Muscle of leg (tissue), 11 donors: Measurements from ENCODE around the gene GLB1L. TPM values are rescaled to one million over a fixed set of nuclear protein-coding genes. Genes with fewer than 3 reads are reported as not detected.

Experiments
- DNase-seq: peaks from one replicate; pipeline ENCODE4 v3.0.0; 2013
- H3K27ac ChIP-seq: one replicate; pipeline ENCODE4 v1.5.1; 2013; ENCODE audit warnings: mild to moderate bottlenecking, low read length, control low read depth
- H3K27me3 ChIP-seq: one replicate; pipeline ENCODE4 v1.6.1; 2013; ENCODE audit warnings: low read length; ENCODE audit not compliant: control insufficient read depth, insufficient read depth
- H3K36me3 ChIP-seq: one replicate; pipeline ENCODE4 v1.6.1; 2013; ENCODE audit warnings: low read length; ENCODE audit not compliant: control insufficient read depth, insufficient read depth
- H3K4me1 ChIP-seq: one replicate; pipeline ENCODE4 v1.6.1; 2013; ENCODE audit warnings: low read length; ENCODE audit not compliant: control insufficient read depth, insufficient read depth
- H3K4me3 ChIP-seq: one replicate; pipeline ENCODE4 v1.5.1; 2013; ENCODE audit warnings: low read length, control low read depth
- H3K9me3 ChIP-seq: replicated peaks from 2 replicates; pipeline ENCODE4 v1.6.1; 2013; ENCODE audit warnings: low read depth, low read length; ENCODE audit not compliant: control insufficient read depth
- WGBS: methylation state at CpG from one replicate; pipeline ENCODE4 v1.1.5; 2013; ENCODE audit warnings: missing lambda C conversion rate; ENCODE audit not compliant: insufficient coverage; 5-methylcytosine and 5-hydroxymethylcytosine counted together
- polyA plus RNA-seq, 8 donors: library from polyadenylated mRNA; unstranded; fragments of 120-200 nt; gene quantifications; one replicate each; pipeline versions ENCODE4 v1.2.1 to v1.2.3, GENCODE V29; 2013; ENCODE audit warnings: inconsistent platforms in 1 of 8, low replicate concordance in 1 of 8; ENCODE audit not compliant: insufficient read length in 8 of 8, insufficient read depth in 1 of 8
- total RNA-seq: library from RNA; stranded (reverse); fragments of 120-200 nt; gene quantifications from one replicate; pipeline ENCODE4 v1.2.4, GENCODE V29; 2013

GLB1L gene
- total and polyA plus RNA-seq, 9 donors = 3.3 to 9.9 (median 6.0) TPM

DNA sequence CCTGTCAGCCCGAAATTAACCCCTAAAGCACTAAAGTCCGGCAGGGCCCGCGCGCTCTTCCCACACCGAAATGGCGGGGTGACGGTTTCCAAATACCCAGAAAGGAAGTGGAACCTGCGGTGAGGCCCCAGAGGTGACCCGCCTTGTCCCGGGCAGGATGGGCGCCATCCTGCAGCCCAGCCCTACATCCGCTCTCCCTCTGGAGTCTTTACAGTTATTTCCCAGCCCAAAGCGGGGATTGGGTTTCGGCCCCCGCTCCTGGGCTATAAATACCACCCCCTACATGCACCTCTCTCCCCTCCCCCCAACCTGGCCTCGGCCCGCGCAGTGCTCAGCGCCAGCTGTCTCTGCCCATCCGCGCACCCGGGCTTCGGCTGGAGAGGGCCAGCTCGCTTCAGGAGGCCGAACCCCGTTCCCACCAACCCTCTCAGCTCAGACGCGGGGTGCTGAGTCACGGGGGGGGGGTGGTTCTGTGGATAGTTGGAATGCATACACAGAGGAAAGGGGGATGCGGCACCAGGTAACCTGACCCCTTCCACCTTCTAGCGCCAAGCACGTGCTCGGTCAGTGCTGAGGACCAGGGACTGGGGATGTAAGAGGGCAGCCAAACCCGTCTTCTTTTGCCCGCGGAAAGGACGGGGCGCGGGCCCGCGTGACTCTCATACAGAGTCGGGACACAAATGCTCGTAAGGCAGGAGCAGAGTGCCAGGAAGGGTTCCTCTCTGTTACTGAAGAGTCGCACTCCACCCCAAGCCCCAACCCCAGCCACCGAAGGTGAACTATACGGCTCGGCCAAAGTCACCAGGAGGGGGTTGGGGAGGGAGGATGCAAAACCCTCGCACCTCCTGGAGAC, 7.9 kb upstream of the GLB1L start, which contains the start of gene TUBA4B:
Gene TUBA4B, plus strand, starts transcription at position 344 of the 853 bp plus-strand sequence. Its CDS starts 165 bp downstream, at position 509.
- H3K4me3 ChIP-seq = peak within 1 kb of the TSS; percentile 60
- H3K27ac ChIP-seq = peak within 1 kb of the TSS; percentile 84
- peaks cover 20% of the 10 kb centered on the region for H3K36me3 ChIP-seq
- H3K9me3 ChIP-seq = no peaks in the 10 kb centered on the region
- peak; percentile 62 for DNase-seq
- WGBS = under 1% methylated on average over 28 of the region's 49 CpGs
- peaks cover 56% of the 10 kb centered on the region for H3K27me3 ChIP-seq
- H3K4me1 ChIP-seq = peaks cover 48% of the 10 kb centered on the region

GRCh38 chr2:219252570-219252899, 7.3 kb upstream of the GLB1L start:
- Histone ChIP-seq H3K4me1 (peaks cover 48% of the 10 kb centered on the region), H3K27ac (peak overlapping the region; percentile 84), H3K9me3 (no peaks in the 10 kb centered on the region), H3K4me3 (peak overlapping the region; percentile 60), H3K36me3 (peaks cover 26% of the 10 kb centered on the region), H3K27me3 (peaks cover 53% of the 10 kb centered on the region)
- no peak for DNase-seq
- WGBS = 9% methylated on average over 5 of the region's 9 CpGs

DNA sequence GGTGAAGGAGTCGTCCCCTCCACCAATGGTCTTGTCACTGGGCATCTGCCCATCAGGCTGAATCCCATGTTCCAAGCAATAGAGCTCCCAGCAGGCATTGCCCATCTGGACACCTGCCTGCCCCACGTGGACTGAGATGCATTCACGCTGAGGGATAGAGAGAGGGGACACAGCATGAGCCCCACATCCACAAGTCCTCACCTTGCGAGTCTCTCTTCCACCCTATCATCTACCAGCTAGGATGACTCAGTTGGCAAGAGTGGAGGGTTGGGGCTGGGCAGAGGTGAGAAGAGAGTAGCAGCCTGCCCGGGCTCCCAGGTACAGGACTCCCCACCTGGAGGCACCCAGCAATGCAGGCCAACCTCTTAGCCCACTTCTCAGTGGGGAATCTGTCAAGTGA, 6.8 kb upstream of the GLB1L start:
- peak overlapping the region; percentile 60 for H3K4me3 ChIP-seq
- peaks cover 52% of the 10 kb centered on the region for H3K27me3 ChIP-seq
- 20% methylated on average over 1 of the region's 5 CpGs for WGBS
- H3K36me3 ChIP-seq = peaks cover 29% of the 10 kb centered on the region
- H3K27ac ChIP-seq = peak overlapping the region; percentile 84
- no peaks in the 10 kb centered on the region for H3K9me3 ChIP-seq
- DNase-seq = no peak
- H3K4me1 ChIP-seq = peaks cover 48% of the 10 kb centered on the region

DNA sequence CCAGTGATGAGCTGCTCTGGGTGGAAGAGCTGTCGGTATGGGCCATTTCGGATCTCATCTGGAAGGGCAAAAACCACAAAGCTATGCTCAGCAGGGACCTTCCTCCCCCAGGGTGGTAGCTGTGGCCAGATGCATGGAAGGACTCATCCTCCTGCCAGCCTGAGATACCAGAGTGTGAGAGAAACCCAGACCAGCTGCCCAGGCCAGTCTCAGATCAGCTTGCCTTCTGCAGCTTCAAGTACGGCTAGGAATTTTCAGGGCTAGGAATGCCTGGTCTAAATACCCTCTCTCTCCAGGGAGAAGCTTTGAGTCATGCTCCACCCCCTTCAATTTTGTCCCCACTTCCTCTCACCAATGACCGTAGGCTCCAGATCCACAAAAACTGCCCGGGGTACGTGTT, 6.4 kb upstream of the GLB1L start:
- H3K4me3 ChIP-seq = no peak overlapping the region

GRCh38 chr2:219250049-219250781, 5.0 kb upstream of the GLB1L start:
- Histone ChIP-seq H3K4me3 (no peak overlapping the region), H3K4me1 (peaks cover 58% of the 10 kb centered on the region), H3K27me3 (peaks cover 38% of the 10 kb centered on the region), H3K36me3 (peaks cover 29% of the 10 kb centered on the region), H3K9me3 (no peaks in the 10 kb centered on the region), H3K27ac (no peak overlapping the region)
- DNase-seq = no peak
- 86% methylated on average over 20 of the region's 22 CpGs for WGBS

More for the DNA sequence above, 6.4 kb upstream of the GLB1L start:
- peaks cover 48% of the 10 kb centered on the region for H3K27me3 ChIP-seq
- H3K27ac ChIP-seq = peak overlapping the region; percentile 84
- H3K9me3 ChIP-seq = no peaks in the 10 kb centered on the region
- WGBS = 85% methylated on average over 2 of the region's 6 CpGs
- peaks cover 29% of the 10 kb centered on the region for H3K36me3 ChIP-seq
- DNase-seq = no peak
- H3K4me1 ChIP-seq = peaks cover 48% of the 10 kb centered on the region

DNA sequence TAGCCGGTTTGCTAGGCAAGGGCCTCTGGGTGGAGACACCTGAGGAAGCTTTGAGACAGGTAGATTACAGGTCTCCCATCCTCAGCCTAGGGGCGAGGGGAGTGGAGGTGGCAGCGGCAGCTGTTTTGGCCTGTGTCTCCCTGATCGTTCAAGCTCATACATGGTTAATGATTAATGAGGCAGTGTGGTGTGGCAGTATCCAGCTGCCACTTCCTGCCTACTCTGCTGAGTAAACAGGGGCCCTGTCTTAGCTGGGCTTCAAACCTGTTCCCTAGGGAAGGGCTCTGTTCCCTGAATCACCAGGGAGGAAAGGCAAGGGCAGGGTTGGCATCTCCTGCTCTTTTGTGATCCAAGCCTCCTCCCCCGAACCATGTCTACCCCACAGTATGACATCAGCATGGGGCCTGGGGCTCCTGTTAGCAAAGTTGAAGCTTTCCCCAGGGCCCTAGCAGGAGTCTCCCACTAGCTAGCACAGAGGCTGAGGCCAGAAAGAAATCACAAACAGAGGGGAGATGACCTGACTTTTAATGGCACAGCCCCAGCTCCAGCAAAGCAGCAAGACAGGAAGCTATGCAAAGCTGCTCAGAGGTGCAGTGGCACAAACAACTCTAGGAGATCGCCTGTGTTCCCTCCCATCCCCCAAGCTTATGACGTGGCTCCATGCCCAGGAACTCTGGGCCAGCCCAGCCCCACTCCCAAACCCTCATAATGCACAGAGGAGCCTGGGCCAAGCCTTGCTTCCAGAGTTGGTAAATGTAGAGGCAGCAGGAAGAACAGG, 4.1 kb upstream of the GLB1L start:
- Histone ChIP-seq H3K9me3 (no peaks in the 10 kb centered on the region), H3K4me3 (no peak overlapping the region), H3K4me1 (peaks cover 60% of the 10 kb centered on the region), H3K36me3 (peaks cover 29% of the 10 kb centered on the region), H3K27ac (peak overlapping the region; percentile 72), H3K27me3 (peaks cover 30% of the 10 kb centered on the region)
- 39% methylated on average over 5 of the region's 7 CpGs for WGBS
- peak; percentile 53 for DNase-seq

GRCh38 chr2:219248845-219249202, 3.6 kb upstream of the GLB1L start:
- no peak overlapping the region for H3K4me3 ChIP-seq
- no peak overlapping the region for H3K27ac ChIP-seq
- peaks cover 29% of the 10 kb centered on the region for H3K36me3 ChIP-seq
- no peak for DNase-seq
- 70% methylated on average over 2 of the region's 2 CpGs for WGBS
- no peaks in the 10 kb centered on the region for H3K9me3 ChIP-seq
- peaks cover 24% of the 10 kb centered on the region for H3K27me3 ChIP-seq
- H3K4me1 ChIP-seq = peaks cover 55% of the 10 kb centered on the region

- Histone ChIP-seq H3K4me3 (no peak overlapping the region), H3K4me1 (peaks cover 47% of the 10 kb centered on the region), H3K9me3 (no peaks in the 10 kb centered on the region), H3K36me3 (peaks cover 29% of the 10 kb centered on the region), H3K27me3 (peaks cover 16% of the 10 kb centered on the region), H3K27ac (no peak overlapping the region)
- WGBS = 78% methylated on average over 8 of the region's 17 CpGs
- DNase-seq = no peak
Observed at GRCh38 chr2:219247678-219248642, 2.7 kb upstream of the GLB1L start.

- no peak for DNase-seq
- H3K4me3 ChIP-seq = no peak overlapping the region
- H3K9me3 ChIP-seq = no peaks in the 10 kb centered on the region
- H3K27ac ChIP-seq = no peak overlapping the region
- H3K4me1 ChIP-seq = peaks cover 35% of the 10 kb centered on the region
- 100% methylated on average over 1 of the region's 10 CpGs for WGBS
- peaks cover 2% of the 10 kb centered on the region for H3K27me3 ChIP-seq
- peaks cover 29% of the 10 kb centered on the region for H3K36me3 ChIP-seq
Observed at GRCh38 chr2:219246559-219246958, 1.3 kb upstream of the GLB1L start.
